ENCODE data around the gene HTATSF1. TPM values are rescaled to one million over a fixed set of nuclear protein-coding genes. Genes with fewer than 3 reads are reported as not detected.

The HTATSF1 gene, protein sequence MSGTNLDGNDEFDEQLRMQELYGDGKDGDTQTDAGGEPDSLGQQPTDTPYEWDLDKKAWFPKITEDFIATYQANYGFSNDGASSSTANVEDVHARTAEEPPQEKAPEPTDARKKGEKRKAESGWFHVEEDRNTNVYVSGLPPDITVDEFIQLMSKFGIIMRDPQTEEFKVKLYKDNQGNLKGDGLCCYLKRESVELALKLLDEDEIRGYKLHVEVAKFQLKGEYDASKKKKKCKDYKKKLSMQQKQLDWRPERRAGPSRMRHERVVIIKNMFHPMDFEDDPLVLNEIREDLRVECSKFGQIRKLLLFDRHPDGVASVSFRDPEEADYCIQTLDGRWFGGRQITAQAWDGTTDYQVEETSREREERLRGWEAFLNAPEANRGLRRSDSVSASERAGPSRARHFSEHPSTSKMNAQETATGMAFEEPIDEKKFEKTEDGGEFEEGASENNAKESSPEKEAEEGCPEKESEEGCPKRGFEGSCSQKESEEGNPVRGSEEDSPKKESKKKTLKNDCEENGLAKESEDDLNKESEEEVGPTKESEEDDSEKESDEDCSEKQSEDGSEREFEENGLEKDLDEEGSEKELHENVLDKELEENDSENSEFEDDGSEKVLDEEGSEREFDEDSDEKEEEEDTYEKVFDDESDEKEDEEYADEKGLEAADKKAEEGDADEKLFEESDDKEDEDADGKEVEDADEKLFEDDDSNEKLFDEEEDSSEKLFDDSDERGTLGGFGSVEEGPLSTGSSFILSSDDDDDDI
- total RNA-seq = 9.9 TPM

DNA sequence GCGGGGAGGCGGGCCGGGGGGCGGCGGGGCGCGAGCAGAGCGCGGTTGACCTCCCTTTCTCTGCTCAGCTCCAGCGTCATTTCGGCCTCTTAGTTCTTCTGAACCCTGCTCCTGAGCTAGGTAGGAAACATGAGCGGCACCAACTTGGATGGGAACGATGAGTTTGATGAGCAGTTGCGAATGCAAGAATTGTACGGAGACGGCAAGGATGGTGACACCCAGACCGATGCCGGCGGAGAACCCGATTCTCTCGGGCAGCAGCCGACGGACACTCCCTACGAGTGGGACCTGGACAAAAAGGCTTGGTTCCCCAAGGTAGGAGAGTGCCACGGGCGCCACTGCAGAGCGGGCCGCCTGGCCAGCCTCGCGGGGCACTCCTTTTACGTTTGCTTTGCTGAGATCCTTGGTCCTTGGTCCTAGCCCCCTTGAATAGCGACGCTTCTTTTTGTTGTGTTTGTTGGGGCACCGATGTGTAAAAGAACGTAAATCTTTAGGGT lies at the start of gene HTATSF1:
TSS of gene HTATSF1 (plus strand) at position 37 of the 497 bp plus-strand sequence. CDS start at position 130, 93 bp downstream.
- ATAC-seq (no peak), DNase-seq (ENCODE audit: low spot score) (no peak)

- no peak for DNase-seq (ENCODE audit: low spot score)
- ATAC-seq = no peak
Observed at GRCh38 chrX:136447968-136448367, 49.4 kb upstream of the HTATSF1 start.

DNA sequence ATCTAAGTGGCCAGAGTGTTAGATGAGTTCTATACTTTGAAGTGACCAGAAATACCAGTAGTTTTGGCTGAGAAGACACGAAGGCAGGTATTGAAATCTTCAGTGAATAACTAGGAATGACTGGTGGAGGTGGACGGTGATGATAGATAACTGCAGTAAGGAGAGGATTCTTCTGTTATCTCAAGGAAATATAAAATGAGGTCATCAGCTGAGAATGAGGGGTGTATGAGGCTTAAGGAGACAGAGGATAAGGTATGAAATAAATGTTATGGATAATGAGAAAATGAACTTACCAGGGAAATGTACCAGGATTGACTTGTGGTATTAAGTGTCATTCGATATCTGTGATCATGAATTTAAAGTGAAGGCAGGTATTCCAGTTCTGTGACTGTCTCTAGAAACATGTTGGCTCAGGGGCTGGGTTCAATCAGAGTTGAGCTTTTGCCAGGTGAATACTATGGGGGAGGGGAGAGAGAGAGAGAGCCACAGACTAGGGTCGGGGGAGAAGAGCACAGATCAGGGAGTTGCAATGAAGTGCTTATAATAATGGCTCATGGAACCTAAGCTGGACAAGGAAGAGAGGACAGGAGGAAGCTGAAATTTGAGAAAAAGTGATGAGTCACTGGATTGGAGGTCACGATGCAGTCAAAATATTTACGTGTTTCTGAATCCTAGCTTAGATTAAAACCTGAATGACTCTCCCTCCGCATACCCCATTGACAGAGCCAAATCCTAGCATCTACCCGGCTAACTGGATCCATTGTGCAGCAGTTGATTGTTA lies 47.2 kb upstream of the HTATSF1 start:
- ATAC-seq = no peak
- DNase-seq (ENCODE audit: low spot score) = no peak

- ATAC-seq (no peak), DNase-seq (ENCODE audit: low spot score) (no peak)
Observed at GRCh38 chrX:136452614-136453013, 44.8 kb upstream of the HTATSF1 start.

- ATAC-seq = no peak
- DNase-seq (ENCODE audit: low spot score) = no peak
Observed at GRCh38 chrX:136453114-136453513, 44.3 kb upstream of the HTATSF1 start.

GRCh38 chrX:136453771-136454170 lies 43.6 kb upstream of the HTATSF1 start:
- DNase-seq (ENCODE audit: low spot score) (no peak), ATAC-seq (no peak)

DNA sequence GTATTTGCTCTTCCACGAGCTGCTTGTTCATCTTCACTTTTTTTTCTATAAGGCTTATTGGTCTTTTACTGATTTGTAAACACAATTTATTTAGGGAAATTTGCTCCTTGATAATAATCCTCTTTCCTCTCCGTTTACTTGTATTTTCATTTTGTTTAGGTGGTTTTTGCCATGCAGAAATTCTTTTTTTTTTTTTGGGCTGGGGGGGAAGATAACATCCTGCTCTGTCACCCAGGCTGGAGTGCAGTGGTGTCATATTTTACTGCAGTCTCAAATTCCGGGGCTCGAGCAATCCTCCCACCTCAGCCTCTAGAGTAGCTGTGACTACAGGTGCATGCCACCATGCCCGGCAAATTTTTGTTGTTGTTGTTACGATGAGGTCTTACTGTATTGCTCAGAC lies 41.3 kb upstream of the HTATSF1 start:
- ATAC-seq (no peak), DNase-seq (ENCODE audit: low spot score) (no peak)

- ATAC-seq = no peak
- DNase-seq (ENCODE audit: low spot score) = no peak
Observed at GRCh38 chrX:136457303-136457917, 40.0 kb upstream of the HTATSF1 start.

GRCh38 chrX:136464589-136464988 lies 32.8 kb upstream of the HTATSF1 start:
- DNase-seq (ENCODE audit: low spot score) (no peak), ATAC-seq (no peak)

DNA sequence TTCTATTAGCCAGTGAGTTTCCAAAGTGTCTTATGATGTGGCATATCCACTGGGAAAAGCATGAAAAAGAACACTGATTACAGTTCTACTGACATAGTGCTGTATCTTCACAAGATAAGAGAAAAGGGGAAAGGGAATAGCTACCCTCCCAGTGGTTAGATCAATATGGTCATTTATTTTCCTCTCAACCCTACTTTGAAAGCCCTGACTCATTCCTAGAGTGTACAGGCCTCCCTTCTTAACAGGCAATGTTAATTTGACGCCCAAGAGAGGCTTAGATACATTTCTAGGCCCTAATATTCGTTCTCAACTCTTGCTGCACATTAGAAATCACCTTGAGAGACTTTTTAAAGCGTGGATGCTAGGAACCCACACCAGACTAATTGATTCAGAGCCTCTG lies 30.1 kb upstream of the HTATSF1 start:
- DNase-seq (ENCODE audit: low spot score) (no peak), ATAC-seq (no peak)

- ATAC-seq = peak; percentile 25
Observed at GRCh38 chrX:136468391-136469103, 28.8 kb upstream of the HTATSF1 start.

DNA sequence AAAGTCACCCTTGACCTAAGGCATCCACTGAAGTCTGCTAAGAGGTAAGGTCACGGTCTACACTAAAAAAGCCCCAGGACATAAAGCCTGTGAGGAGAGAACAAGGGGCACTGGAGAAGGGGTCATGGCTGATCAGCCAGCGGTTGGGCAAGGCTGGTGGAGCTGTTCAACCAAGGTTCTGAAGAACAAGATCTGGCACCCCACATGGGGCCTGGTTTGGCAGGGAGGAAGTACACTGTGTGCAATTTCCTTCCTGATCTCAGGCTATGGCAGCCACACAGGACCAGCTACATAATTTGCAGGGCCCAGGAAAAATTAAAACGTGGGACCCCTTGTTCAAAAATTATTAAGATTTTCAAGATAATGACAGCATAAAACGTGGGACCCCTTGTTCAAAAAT lies 23.7 kb upstream of the HTATSF1 start:
- DNase-seq (ENCODE audit: low spot score) (no peak), ATAC-seq (no peak)

More at GRCh38 chrX:136468391-136469103, 28.8 kb upstream of the HTATSF1 start:
- no peak for DNase-seq (ENCODE audit: low spot score)

DNA sequence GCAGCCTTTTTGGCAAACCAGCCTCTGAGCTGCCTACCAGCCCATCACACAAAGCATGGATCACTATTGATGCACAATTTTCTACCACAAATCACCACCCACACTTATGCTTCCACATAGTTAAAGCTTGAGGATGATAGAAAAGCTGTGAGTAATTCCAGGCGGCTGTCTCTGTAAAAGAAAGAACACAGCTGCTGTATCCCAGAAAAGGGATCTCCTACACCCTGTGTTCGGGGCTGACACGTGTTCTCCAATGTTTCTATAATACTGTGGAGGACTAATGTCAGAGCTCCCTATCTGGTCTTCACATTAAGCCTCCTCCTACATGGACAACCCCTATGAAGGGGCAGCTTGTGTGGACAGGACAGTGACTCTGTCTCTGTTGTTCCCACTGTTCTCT lies 22.2 kb upstream of the HTATSF1 start:
- DNase-seq (ENCODE audit: low spot score) = no peak
- no peak for ATAC-seq

DNA sequence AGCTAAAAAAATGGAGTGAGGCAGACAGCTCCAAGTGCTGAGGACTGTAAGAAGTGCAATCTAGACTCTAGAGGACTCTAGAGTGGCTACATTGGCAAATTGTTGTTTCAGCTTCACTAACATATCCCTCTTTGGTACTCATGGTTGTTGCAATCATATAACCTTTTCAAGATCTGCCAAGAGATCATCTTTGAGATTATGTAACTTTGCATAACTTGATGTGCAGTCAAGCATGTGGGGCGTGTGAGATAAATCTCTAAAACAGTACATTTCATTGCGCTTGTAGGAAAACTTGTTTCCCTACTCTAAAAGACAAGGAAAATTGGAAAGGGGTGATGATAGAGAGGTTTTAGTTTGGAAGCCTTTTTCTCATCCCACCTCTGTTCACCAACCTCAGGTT lies 20.9 kb upstream of the HTATSF1 start:
- ATAC-seq (no peak), DNase-seq (ENCODE audit: low spot score) (no peak)

DNA sequence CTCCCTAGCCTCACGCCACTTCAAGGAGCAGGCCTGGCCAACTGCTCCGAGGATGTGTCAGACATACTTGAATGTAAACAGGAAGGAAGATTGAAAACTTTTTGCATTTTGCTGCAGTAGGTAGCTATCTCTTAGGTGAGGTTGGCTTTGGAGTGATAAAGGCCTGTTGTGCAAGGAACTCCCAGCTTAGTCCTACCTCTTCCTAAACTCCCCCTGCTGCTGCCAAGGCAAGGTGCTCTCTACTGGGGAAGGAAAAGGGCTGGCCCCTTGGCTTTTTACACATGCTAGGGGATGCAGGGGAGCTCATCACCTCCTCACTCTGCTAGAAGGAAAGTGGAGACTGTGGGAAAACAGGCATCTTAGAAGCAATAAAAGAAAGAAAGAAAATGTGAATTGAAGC lies 20.4 kb upstream of the HTATSF1 start:
- DNase-seq (ENCODE audit: low spot score) = no peak

DNA sequence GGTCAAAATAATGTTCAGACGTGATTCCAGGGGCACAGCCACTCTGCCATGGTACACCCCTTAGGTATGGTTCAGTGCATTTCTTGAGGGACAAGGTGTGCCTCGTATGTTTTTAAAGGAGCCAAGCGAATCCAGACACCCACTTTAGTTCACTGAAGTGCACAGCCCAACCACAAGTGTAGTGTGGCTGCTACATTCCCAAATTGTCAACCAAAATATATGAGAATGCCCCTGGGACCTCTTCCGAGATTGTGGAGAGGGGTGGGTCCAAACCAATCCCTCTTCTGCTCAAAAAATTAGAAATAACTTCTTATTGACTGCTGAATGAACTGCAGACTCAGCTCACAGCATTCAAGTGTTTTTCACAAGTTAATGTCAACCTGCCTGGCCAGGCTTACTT lies 17.0 kb upstream of the HTATSF1 start:
- ATAC-seq = no peak
- DNase-seq (ENCODE audit: low spot score) = no peak

More for the DNA sequence above, 20.4 kb upstream of the HTATSF1 start:
- no peak for ATAC-seq

DNA sequence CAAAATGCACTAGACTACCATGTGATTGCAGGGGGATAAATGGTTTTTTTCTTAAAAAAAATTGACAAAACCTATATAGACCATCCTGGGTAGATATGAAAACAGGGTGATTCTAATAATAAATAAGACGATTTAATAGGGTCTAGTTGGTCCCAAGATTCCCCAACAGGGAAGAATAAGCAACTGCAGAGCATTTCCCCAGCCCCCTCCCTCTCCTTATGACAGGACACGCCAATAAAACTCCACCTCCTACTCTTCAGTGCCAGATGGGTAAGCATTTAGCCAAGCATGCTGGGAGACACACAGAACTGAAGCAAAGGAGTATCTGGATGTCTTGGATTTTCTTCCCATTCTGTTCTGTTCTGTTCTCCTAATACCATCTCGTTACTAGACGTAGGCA lies 9.7 kb upstream of the HTATSF1 start, which contains the start of gene BRS3:
TSS of gene BRS3 (plus strand) at position 301 of the 400 bp plus-strand sequence. CDS start 168 bp downstream, outside the sequence.
- no peak for DNase-seq (ENCODE audit: low spot score)
- no peak for ATAC-seq

DNA sequence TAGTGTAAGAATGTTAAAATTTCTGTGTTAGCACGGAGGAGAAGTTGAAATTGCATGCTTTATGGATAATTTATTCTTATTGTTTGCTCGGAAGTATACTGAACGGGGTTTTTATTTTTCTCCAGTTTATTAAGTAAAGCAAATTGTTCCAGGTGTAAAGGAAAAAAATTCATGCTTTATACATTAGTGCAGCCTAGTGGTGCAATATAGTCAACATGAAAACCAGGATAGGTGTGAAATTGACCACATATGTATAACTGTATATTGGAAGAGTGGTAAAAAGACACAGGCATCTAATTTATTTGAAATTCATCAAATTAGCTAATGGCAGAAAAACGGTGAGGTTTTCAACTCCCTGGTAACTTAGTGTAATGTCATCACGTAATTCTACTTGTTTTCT lies 8.7 kb upstream of the HTATSF1 start:
- ATAC-seq (no peak), DNase-seq (ENCODE audit: low spot score) (no peak)

- no peak for ATAC-seq
- DNase-seq (ENCODE audit: low spot score) = no peak
Observed at GRCh38 chrX:136491832-136492231, 5.6 kb upstream of the HTATSF1 start.

- ATAC-seq = no peak
- no peak for DNase-seq (ENCODE audit: low spot score)
Observed at GRCh38 chrX:136493011-136493410, 4.4 kb upstream of the HTATSF1 start.
